ENCODE data around the gene GLB1L2. TPM values are rescaled to one million over a fixed set of nuclear protein-coding genes. Genes with fewer than 3 reads are reported as not detected.
A peak's percentile ranks its signal among the peaks of the same experiment; 100 is the strongest.

Gene GLB1L2
- total RNA-seq, 3 donors from 2014 or later = 21.5 to 27.9 (median 26.9) TPM

DNA sequence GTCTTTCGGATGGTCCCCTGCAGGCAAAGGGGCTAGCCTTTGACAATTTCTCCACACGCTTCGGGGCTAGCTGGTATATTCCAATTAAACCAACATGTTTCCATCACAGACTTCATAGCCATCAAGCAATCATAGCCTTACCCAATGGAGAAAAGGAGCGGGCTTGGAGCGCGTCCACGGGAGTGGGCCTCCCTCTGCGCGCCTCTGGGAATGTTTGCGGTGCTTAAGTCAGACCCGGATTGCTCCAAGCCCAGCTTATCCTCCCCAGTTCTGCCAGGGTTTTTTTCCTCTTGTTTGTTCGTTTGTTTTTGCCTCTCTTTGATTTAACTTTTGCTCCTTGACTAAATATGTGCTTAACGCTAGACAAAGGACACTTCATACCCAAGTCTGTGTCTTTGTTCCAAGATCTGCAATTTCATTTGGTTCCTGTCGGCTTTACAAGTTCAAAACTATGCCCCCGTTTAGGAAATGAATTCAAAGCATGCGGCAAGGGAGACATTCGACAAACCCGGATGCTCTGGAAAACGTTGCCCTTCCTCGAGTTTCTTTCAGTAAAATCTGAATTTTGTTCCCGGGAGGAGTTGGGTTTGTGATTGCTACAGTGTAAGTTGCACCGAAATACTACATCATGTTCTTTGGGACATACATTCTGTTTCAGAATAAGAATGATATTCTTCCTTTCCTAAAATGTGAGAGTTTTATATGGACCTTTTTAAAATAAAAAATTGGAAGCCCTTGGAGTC lies 1.0 kb upstream of the GLB1L2 start:
- no peak for ATAC-seq
- TF ChIP-seq CTCF (IDR thresholded peaks at IDR 0.05) = no peak
- Histone ChIP-seq H3K36me3 (ENCODE audit: low read depth) (no peaks in the 10 kb centered on the region), H3K9me3 (no peaks in the 10 kb centered on the region), H3K4me1 (ENCODE audit: low read depth) (peaks cover 10% of the 10 kb centered on the region), H3K4me3 (no peak overlapping the region)
- intact Hi-C loops (cut with DNase I, micrococcal nuclease) = no loop called here
- DNase-seq = peak in 1 of 3 donors; percentile 36

DNA sequence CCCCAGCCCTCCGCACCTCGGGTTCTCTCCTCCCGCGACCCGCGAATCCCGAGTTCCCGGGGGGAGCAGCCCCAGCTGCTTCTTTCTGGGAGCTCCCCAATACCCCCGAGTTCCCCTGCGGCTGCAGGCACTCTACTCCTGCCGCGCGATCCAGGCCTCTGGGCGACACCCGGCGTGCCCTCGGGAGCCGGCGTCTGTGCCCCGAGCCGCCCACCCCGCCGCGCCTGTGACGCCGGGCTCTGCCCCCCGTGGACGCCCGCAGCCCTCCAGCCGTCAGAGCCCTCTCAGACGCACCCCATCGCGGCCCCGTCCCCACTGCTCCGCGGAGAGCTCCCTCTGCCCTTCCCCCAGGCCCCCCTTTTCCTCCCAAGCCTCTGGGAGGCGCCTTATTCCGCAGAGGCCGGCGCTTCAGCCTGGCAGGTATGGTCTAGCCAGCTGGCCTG lies 422 bp downstream of the GLB1L2 start:
- Histone ChIP-seq H3K9me3 (no peaks in the 10 kb centered on the region), H3K4me1 (ENCODE audit: low read depth) (peaks cover 10% of the 10 kb centered on the region), H3K36me3 (ENCODE audit: low read depth) (no peaks in the 10 kb centered on the region), H3K4me3 (peak overlapping the region; percentile 22)
- no peak for TF ChIP-seq CTCF (IDR thresholded peaks at IDR 0.05)
- ATAC-seq (peak; percentile 62), DNase-seq (peak in 2 of 3 donors; percentile 57 to 75)
- intact Hi-C loops (cut with DNase I, micrococcal nuclease) = no loop called here

- intact Hi-C loops (cut with DNase I, micrococcal nuclease) = no loop called here
- no peak overlapping the region for H3K4me3 ChIP-seq
- H3K4me1 ChIP-seq (ENCODE audit: low read depth) = peaks cover 10% of the 10 kb centered on the region
- no peaks in the 10 kb centered on the region for H3K9me3 ChIP-seq
- no peaks in the 10 kb centered on the region for H3K36me3 ChIP-seq (ENCODE audit: low read depth)
- TF ChIP-seq CTCF (IDR thresholded peaks at IDR 0.05) = no peak
- ATAC-seq = no peak
- DNase-seq = no peak
Observed at GRCh38 chr11:134332782-134333181, 994 bp downstream of the GLB1L2 start.

DNA sequence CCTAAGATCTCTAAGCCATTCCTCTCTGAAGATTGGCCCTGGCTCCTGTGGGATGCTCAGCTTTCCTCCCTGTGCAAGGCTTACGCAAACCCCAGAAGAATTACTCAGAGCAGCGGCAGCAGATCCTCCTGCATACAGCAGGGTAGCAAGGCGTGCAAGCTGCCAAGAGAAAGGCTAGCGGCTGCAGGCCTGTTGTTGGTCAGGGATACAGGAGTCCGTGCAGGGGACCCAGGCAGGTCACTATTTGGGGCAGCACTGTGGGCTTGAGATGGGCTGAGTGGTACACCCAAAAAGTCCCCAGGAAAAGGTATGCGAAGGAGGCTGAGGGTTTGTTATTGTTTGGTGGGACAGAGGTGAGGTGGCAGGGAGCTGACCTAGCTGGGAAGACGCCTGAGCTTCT lies 1.5 kb downstream of the GLB1L2 start:
- no peak for TF ChIP-seq CTCF (IDR thresholded peaks at IDR 0.05)

DNA sequence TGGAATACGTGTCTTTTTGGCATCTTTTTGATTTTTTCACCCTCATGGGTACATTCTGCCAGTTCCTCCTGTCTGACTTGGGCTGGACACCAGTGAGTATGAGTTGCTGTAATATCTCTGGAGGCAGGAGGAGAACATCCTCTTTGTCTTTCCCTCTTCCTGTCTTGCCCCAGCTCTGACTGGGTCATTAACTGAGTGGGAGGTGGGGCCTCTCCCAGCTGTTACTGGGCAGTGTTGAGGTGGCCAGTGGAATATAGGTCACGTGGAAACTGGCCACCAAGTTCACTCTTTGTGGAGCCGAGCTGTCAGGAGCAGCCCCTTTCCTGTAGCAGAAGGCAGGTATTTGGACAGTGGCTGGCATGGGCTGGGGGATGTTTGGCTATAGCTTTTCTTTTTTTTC lies 2.2 kb downstream of the GLB1L2 start:
- ATAC-seq (no peak), DNase-seq (no peak)
- no peak overlapping the region for H3K4me3 ChIP-seq
- intact Hi-C loops (cut with DNase I, micrococcal nuclease) = no loop called here
- TF ChIP-seq CTCF (IDR thresholded peaks at IDR 0.05) = no peak
- H3K4me1 ChIP-seq (ENCODE audit: low read depth) = peaks cover 10% of the 10 kb centered on the region
- no peaks in the 10 kb centered on the region for H3K9me3 ChIP-seq
- no peaks in the 10 kb centered on the region for H3K36me3 ChIP-seq (ENCODE audit: low read depth)

More for the DNA sequence above, 1.5 kb downstream of the GLB1L2 start:
- Histone ChIP-seq H3K4me3 (no peak overlapping the region), H3K36me3 (ENCODE audit: low read depth) (no peaks in the 10 kb centered on the region), H3K9me3 (no peaks in the 10 kb centered on the region), H3K4me1 (ENCODE audit: low read depth) (peaks cover 10% of the 10 kb centered on the region)
- intact Hi-C loops (cut with DNase I, micrococcal nuclease) = no loop called here
- no peak for DNase-seq
- ATAC-seq = no peak
